Measurements from ENCODE around the gene TECPR2. TPM values are rescaled to one million over a fixed set of nuclear protein-coding genes. Genes with fewer than 3 reads are reported as not detected.

The TECPR2 gene
- total and polyA plus RNA-seq, 2 of the 13 experiments (the other 11 are each of a cell fraction or from before 2014, with no cell fraction given), result 3.5 to 5.7 TPM

DNA sequence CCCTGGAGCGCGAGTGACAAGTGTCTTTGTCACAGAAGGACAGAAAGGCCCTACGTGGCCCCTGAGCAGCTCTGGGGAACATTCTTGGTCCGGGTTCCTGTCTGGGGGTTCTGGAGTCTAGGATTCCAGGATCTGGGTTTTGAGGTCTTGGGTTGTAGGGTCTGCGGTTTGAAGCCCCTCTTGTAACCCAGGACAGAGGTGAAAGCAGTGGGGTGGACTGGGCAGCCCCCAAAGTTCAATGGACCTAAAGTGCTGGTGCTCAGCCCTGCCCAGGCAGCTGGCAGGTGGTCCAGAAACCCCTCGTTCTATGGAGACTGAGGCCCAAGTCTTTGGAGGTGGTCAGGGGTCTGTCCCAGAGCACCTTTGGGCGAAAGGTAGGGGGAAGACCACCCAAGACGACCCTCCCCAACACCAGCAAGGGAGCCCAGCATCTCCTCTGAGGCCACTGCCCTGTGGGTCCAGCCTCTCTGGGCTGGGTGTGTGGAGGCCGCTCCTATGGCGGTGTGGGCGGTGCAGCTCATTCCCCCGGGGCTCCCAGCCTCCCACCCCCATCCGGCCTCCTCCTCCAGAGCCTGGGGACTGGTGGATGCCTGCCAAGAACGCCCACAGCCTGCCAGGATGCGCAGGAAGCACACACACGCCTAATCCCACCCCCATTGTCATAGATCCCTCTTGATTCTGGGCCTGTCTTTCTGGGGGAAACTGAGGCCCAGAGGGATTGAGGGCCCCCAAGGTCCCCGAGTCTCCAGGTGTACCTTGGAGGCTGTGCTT is 177.0 kb downstream of the TECPR2 start (continued):
- TF ChIP-seq, protein P1, sequence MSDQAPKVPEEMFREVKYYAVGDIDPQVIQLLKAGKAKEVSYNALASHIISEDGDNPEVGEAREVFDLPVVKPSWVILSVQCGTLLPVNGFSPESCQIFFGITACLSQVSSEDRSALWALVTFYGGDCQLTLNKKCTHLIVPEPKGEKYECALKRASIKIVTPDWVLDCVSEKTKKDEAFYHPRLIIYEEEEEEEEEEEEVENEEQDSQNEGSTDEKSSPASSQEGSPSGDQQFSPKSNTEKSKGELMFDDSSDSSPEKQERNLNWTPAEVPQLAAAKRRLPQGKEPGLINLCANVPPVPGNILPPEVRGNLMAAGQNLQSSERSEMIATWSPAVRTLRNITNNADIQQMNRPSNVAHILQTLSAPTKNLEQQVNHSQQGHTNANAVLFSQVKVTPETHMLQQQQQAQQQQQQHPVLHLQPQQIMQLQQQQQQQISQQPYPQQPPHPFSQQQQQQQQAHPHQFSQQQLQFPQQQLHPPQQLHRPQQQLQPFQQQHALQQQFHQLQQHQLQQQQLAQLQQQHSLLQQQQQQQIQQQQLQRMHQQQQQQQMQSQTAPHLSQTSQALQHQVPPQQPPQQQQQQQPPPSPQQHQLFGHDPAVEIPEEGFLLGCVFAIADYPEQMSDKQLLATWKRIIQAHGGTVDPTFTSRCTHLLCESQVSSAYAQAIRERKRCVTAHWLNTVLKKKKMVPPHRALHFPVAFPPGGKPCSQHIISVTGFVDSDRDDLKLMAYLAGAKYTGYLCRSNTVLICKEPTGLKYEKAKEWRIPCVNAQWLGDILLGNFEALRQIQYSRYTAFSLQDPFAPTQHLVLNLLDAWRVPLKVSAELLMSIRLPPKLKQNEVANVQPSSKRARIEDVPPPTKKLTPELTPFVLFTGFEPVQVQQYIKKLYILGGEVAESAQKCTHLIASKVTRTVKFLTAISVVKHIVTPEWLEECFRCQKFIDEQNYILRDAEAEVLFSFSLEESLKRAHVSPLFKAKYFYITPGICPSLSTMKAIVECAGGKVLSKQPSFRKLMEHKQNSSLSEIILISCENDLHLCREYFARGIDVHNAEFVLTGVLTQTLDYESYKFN (CRISPR knock-in tag; conservative IDR thresholded peaks at IDR 0.05), result no peak; the same call in 1 of the 2 replicates
- no peak for TF ChIP-seq GZF1 (CRISPR knock-in tag; IDR thresholded peaks at IDR 0.05)
- no peak for TF ChIP-seq RAD51 (IDR thresholded peaks at IDR 0.05; ENCODE audit: borderline replicate concordance)
- TF ChIP-seq, protein P2, sequence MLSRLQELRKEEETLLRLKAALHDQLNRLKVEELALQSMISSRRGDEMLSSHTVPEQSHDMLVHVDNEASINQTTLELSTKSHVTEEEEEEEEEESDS (CRISPR knock-in tag; IDR thresholded peaks at IDR 0.05; ENCODE audit: borderline replicate concordance), result 0 out of 2 replicates have a peak, but pooled peaks have one; percentile 23
- no peak for TF ChIP-seq TCF7L2 (IDR thresholded peaks at IDR 0.05; ENCODE audit: low read depth, low read length)
- TF ChIP-seq SRSF1 (optimal IDR thresholded peaks at IDR 0.05; ENCODE audit: low read depth, low read length), result no peak
- TF ChIP-seq, protein P3, sequence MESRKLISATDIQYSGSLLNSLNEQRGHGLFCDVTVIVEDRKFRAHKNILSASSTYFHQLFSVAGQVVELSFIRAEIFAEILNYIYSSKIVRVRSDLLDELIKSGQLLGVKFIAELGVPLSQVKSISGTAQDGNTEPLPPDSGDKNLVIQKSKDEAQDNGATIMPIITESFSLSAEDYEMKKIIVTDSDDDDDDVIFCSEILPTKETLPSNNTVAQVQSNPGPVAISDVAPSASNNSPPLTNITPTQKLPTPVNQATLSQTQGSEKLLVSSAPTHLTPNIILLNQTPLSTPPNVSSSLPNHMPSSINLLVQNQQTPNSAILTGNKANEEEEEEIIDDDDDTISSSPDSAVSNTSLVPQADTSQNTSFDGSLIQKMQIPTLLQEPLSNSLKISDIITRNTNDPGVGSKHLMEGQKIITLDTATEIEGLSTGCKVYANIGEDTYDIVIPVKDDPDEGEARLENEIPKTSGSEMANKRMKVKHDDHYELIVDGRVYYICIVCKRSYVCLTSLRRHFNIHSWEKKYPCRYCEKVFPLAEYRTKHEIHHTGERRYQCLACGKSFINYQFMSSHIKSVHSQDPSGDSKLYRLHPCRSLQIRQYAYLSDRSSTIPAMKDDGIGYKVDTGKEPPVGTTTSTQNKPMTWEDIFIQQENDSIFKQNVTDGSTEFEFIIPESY (CRISPR knock-in tag; IDR thresholded peaks at IDR 0.05), result no peak
- no peak for TF ChIP-seq ZFP82 (CRISPR knock-in tag; IDR thresholded peaks at IDR 0.05; ENCODE audit: borderline replicate concordance)
- no peak for TF ChIP-seq ZFP36L2 (CRISPR knock-in tag; IDR thresholded peaks at IDR 0.05)
- TF ChIP-seq RBM39 (IDR thresholded peaks at IDR 0.05; ENCODE audit: low read depth, low read length, poor library complexity, severe bottlenecking), result no peak
- TF ChIP-seq CREB1 (IDR thresholded peaks at IDR 0.05), result no peak
- no peak; the same call in 1 of the 2 replicates for TF ChIP-seq CREB1 (CRISPR knock-in tag; IDR thresholded peaks at IDR 0.05)
- no peak; the same call in 1 of the 2 replicates for TF ChIP-seq AKAP8 (CRISPR knock-in tag; IDR thresholded peaks at IDR 0.05)
- no peak for TF ChIP-seq SSRP1 (CRISPR knock-in tag; IDR thresholded peaks at IDR 0.05)
- TF ChIP-seq, protein P4, sequence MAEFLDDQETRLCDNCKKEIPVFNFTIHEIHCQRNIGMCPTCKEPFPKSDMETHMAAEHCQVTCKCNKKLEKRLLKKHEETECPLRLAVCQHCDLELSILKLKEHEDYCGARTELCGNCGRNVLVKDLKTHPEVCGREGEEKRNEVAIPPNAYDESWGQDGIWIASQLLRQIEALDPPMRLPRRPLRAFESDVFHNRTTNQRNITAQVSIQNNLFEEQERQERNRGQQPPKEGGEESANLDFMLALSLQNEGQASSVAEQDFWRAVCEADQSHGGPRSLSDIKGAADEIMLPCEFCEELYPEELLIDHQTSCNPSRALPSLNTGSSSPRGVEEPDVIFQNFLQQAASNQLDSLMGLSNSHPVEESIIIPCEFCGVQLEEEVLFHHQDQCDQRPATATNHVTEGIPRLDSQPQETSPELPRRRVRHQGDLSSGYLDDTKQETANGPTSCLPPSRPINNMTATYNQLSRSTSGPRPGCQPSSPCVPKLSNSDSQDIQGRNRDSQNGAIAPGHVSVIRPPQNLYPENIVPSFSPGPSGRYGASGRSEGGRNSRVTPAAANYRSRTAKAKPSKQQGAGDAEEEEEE (CRISPR knock-in tag; IDR thresholded peaks at IDR 0.05; ENCODE audit: borderline replicate concordance), result no peak
- peak; percentile 35; the same call in 1 of the 2 replicates for TF ChIP-seq TMF1 (CRISPR knock-in tag; IDR thresholded peaks at IDR 0.05; ENCODE audit: low read depth)
- no peak; the same call in 1 of the 2 replicates for TF ChIP-seq NCOA2 (CRISPR knock-in tag; IDR thresholded peaks at IDR 0.05)
- no peak for TF ChIP-seq CENPX (CRISPR knock-in tag; IDR thresholded peaks at IDR 0.05)
- no peak; the same call in 1 of the 2 replicates for TF ChIP-seq MEIS2 (CRISPR knock-in tag; IDR thresholded peaks at IDR 0.05)
- TF ChIP-seq, protein P5, sequence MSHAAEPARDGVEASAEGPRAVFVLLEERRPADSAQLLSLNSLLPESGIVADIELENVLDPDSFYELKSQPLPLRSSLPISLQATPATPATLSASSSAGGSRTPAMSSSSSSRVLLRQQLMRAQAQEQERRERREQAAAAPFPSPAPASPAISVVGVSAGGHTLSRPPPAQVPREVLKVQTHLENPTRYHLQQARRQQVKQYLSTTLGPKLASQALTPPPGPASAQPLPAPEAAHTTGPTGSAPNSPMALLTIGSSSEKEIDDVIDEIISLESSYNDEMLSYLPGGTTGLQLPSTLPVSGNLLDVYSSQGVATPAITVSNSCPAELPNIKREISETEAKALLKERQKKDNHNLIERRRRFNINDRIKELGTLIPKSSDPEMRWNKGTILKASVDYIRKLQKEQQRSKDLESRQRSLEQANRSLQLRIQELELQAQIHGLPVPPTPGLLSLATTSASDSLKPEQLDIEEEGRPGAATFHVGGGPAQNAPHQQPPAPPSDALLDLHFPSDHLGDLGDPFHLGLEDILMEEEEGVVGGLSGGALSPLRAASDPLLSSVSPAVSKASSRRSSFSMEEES (CRISPR knock-in tag; IDR thresholded peaks at IDR 0.05), result no peak
